OCI-LY1 (cell line): ENCODE data around the gene ARG2.
A peak's percentile ranks its signal among the peaks of the same experiment; 100 is the strongest.

Experiments used
- EZH2 ChIP-seq: fragments of 200-600 bp; sonication (generic), shearing (Covaris generic); IDR thresholded peaks from 2 replicates; pipeline ENCODE4 v1.8.0; 2017; ENCODE audit warnings: borderline replicate concordance, mixed run types, mild to moderate bottlenecking, antibody characterized with exemption, low read length, moderate library complexity, mixed read lengths
- TF ChIP-seq, protein P1 (sequence below): fragments of 200-600 bp; sonication (generic), shearing (Covaris generic); IDR thresholded peaks from 2 replicates; pipeline ENCODE4 v1.5.1; 2017; ENCODE audit warnings: mild to moderate bottlenecking, antibody characterized with exemption, low read length, moderate library complexity, mixed read lengths

DNA sequence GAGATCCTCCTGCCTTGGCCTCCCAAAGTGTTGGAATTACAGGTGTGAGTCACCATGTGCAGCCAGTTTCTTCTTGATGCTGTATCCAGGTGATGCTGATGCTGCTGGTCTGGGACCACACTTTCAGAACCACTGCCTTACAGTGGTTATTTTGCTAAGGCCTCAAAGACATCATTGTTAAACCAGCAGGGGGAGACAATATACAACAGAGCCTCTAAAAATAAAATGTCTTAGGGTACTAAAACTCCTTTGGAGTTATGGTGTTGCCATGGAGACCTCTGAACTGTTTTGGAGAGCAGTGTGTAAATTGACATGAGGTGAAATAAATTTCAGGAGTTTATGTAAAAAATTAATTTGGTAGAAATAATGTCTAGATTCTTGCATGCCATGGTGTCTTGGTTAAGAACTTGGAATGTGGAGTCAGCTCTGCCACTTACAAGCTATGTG lies 1.1 kb upstream of the ARG2 start:
- TF ChIP-seq, protein P1, sequence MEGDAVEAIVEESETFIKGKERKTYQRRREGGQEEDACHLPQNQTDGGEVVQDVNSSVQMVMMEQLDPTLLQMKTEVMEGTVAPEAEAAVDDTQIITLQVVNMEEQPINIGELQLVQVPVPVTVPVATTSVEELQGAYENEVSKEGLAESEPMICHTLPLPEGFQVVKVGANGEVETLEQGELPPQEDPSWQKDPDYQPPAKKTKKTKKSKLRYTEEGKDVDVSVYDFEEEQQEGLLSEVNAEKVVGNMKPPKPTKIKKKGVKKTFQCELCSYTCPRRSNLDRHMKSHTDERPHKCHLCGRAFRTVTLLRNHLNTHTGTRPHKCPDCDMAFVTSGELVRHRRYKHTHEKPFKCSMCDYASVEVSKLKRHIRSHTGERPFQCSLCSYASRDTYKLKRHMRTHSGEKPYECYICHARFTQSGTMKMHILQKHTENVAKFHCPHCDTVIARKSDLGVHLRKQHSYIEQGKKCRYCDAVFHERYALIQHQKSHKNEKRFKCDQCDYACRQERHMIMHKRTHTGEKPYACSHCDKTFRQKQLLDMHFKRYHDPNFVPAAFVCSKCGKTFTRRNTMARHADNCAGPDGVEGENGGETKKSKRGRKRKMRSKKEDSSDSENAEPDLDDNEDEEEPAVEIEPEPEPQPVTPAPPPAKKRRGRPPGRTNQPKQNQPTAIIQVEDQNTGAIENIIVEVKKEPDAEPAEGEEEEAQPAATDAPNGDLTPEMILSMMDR: peak; percentile 71
- TF ChIP-seq EZH2: no peak
